GM12874 (cell line): ENCODE results near the gene DDC.

Experiments
- CTCF ChIP-seq: IDR thresholded peaks from 2 replicates; pipeline ENCODE4 v1.5.1; 2011; ENCODE audit warnings: low read depth, mild to moderate bottlenecking, control low read depth, low read length, moderate library complexity; ENCODE audit not compliant: insufficient read depth

The DDC gene

GRCh38 chr7:50502001-50502684 is 63.1 kb downstream of the DDC start:
- no peak for TF ChIP-seq CTCF

- no peak for TF ChIP-seq CTCF
Measured at GRCh38 chr7:50499092-50499491, 66.1 kb downstream of the DDC start.

GRCh38 chr7:50497968-50498367 is 67.2 kb downstream of the DDC start:
- TF ChIP-seq CTCF = no peak

- TF ChIP-seq CTCF = no peak
Measured at GRCh38 chr7:50497068-50497642, 68.0 kb downstream of the DDC start.

- TF ChIP-seq CTCF = no peak
Measured at GRCh38 chr7:50496569-50496968, 68.6 kb downstream of the DDC start.

- TF ChIP-seq CTCF = no peak
Measured at GRCh38 chr7:50495746-50496145, 69.5 kb downstream of the DDC start.

- TF ChIP-seq CTCF = no peak
Measured at GRCh38 chr7:50492770-50493519, 72.3 kb downstream of the DDC start.
